H1 (cell line): ENCODE results near the gene HS3ST5. TPM values are rescaled to one million over a fixed set of nuclear protein-coding genes. Genes with fewer than 3 reads are reported as not detected.

Source experiments
- CTCF ChIA-PET: fragments of 300-600 bp; sonication (Branson Sonifier 250); formaldehyde crosslinking; loops from one replicate; lab custom pipeline; 2021; ENCODE audit not compliant: partially characterized antibody; lab: Charles Lee
- POLR2A ChIA-PET: fragments of 300-600 bp; sonication (Branson Sonifier 250); formaldehyde crosslinking; loops from one replicate; lab custom pipeline; 2021; ENCODE audit warnings: inconsistent platforms; ENCODE audit not compliant: partially characterized antibody; lab: Charles Lee
- DNase-seq, 2 experiments: peaks; one replicate each; pipeline versions ENCODE4 v3.0.0 to v3.0.0-alpha.2; 2010 to 2022; ENCODE audit warnings: low spot score in 2 of 2, low read depth in 1 of 2, mixed read lengths in 1 of 2
- FAIRE-seq: peaks from 2 replicates; lab custom pipeline; 2011; peaks lifted over from hg19 to GRCh38; lab: Jason Lieb, UNC
- H2AFZ ChIP-seq: 2 replicates; pipeline ENCODE4 v1.8.1; 2012; ENCODE audit warnings: low read length, inconsistent platforms
- H2AK5ac ChIP-seq: 2 replicates; pipeline ENCODE4 v1.6.1; 2013; ENCODE audit warnings: low read depth, low read length
- H2BK120ac ChIP-seq: replicated peaks from 2 replicates; pipeline ENCODE3; 2013; ENCODE audit warnings: low read depth, low read length, inconsistent platforms
- H2BK12ac ChIP-seq: 2 replicates; pipeline ENCODE4 v1.6.1; 2013; ENCODE audit warnings: low read depth, low read length
- H2BK15ac ChIP-seq: 2 replicates; pipeline ENCODE4 v1.6.1; 2013; ENCODE audit warnings: low read length
- H2BK20ac ChIP-seq: 2 replicates; pipeline ENCODE4 v1.6.1; 2013; ENCODE audit warnings: low read length
- H2BK5ac ChIP-seq: 2 replicates; pipeline ENCODE4 v1.6.1; 2013; ENCODE audit warnings: low read depth, low read length
- H3K14ac ChIP-seq: 2 replicates; pipeline ENCODE4 v1.6.1; 2013; ENCODE audit warnings: inconsistent platforms; ENCODE audit not compliant: insufficient read length
- H3K18ac ChIP-seq: 2 replicates; pipeline ENCODE4 v1.6.1; 2013; ENCODE audit warnings: low read length; ENCODE audit errors: extremely low read depth
- H3K23ac ChIP-seq: 2 replicates; pipeline ENCODE4 v1.6.1; 2013; ENCODE audit warnings: inconsistent platforms; ENCODE audit not compliant: insufficient read length
- H3K23me2 ChIP-seq: 2 replicates; pipeline ENCODE4 v1.6.1; 2013; ENCODE audit warnings: low read depth, low read length
- H3K27ac ChIP-seq: 2 replicates; pipeline ENCODE4 v1.6.1; 2011; ENCODE audit warnings: low read depth, low read length, inconsistent platforms
- H3K27me3 ChIP-seq, 4 experiments: replicated peaks in 1 of 4; 1 replicate in 1 of 4; 2 replicates in 3 of 4; pipeline versions ENCODE4 v1.6.1 to v1.8.1; 2011 to 2013; ENCODE audit warnings: low read length in 3 of 4, mild to moderate bottlenecking in 3 of 4, inconsistent platforms in 2 of 4, mixed read lengths in 2 of 4, moderate library complexity in 1 of 4; ENCODE audit not compliant: control insufficient read depth in 3 of 4, insufficient read depth in 3 of 4; ENCODE audit errors: extremely low read depth in 1 of 4
- H3K36me3 ChIP-seq, 4 experiments: 2 replicates each; pipeline versions ENCODE4 v1.6.1 to v1.8.1; 2011 to 2013; ENCODE audit warnings: mild to moderate bottlenecking in 4 of 4, low read length in 3 of 4, moderate library complexity in 2 of 4, control low read depth in 1 of 4, inconsistent platforms in 1 of 4; ENCODE audit not compliant: insufficient read depth in 4 of 4, control insufficient read depth in 2 of 4
- H3K4ac ChIP-seq: replicated peaks from 2 replicates; pipeline ENCODE3; 2013; ENCODE audit warnings: low read length, low read depth, mixed read lengths, inconsistent platforms; ENCODE audit not compliant: insufficient read length
- H3K4me1 ChIP-seq, 4 experiments: replicated peaks in 1 of 4; 1 replicate in 1 of 4; 2 replicates in 3 of 4; pipeline versions ENCODE4 v1.6.1 to v1.8.1; 2011 to 2013; ENCODE audit warnings: low read length in 3 of 4, inconsistent platforms in 2 of 4, mixed read lengths in 1 of 4; ENCODE audit not compliant: insufficient read depth in 4 of 4, control insufficient read depth in 3 of 4
- H3K4me2 ChIP-seq, 2 experiments: 2 replicates each; pipeline versions ENCODE4 v1.6.1 to v1.8.1; 2011 to 2013; ENCODE audit warnings: low read depth in 2 of 2, low read length in 2 of 2, control low read depth in 1 of 2, inconsistent platforms in 1 of 2, mild to moderate bottlenecking in 1 of 2; ENCODE audit not compliant: insufficient read depth in 1 of 2
- H3K4me3 ChIP-seq, 4 experiments: fragments of 200-600, 300-600 bp in 1 of 4; sonication (generic), shearing (Covaris generic), sonication (Bioruptor Twin) in 1 of 4; 2 replicates each; pipeline versions ENCODE4 v1.5.1 to v1.8.1; 2011 to 2016; ENCODE audit warnings: low read length in 4 of 4, low read depth in 3 of 4, control low read depth in 2 of 4, inconsistent platforms in 2 of 4, mild to moderate bottlenecking in 2 of 4, mixed read lengths in 1 of 4, moderate library complexity in 1 of 4; ENCODE audit not compliant: insufficient read depth in 2 of 4; ENCODE audit errors: extremely low read depth in 1 of 4
- H3K56ac ChIP-seq: replicated peaks from 2 replicates; pipeline ENCODE3; 2013; ENCODE audit warnings: low read depth, mild to moderate bottlenecking, mixed read lengths, low read length, inconsistent platforms; ENCODE audit not compliant: insufficient read length
- H3K79me1 ChIP-seq: 2 replicates; pipeline ENCODE4 v1.6.1; 2013; ENCODE audit warnings: low read depth, low read length, control low read depth
- H3K79me2 ChIP-seq, 2 experiments: 2 replicates each; pipeline versions ENCODE4 v1.6.1 to v1.8.1; 2012 to 2013; ENCODE audit warnings: low read length in 2 of 2, mild to moderate bottlenecking in 2 of 2, inconsistent platforms in 1 of 2; ENCODE audit not compliant: insufficient read depth in 2 of 2, control insufficient read depth in 1 of 2
- H3K9ac ChIP-seq, 4 experiments: replicated peaks in 1 of 4; 1 replicate in 1 of 4; 2 replicates in 3 of 4; pipeline versions ENCODE4 v1.6.1 to v1.8.1; 2011 to 2013; ENCODE audit warnings: low read depth in 3 of 4, low read length in 3 of 4, control low read depth in 2 of 4, mild to moderate bottlenecking in 2 of 4, moderate library complexity in 2 of 4, inconsistent platforms in 1 of 4; ENCODE audit errors: extremely low read depth in 1 of 4
- H3K9me3 ChIP-seq, 2 experiments: 2 replicates each; pipeline versions ENCODE4 v1.6.1 to v1.8.1; 2012 to 2013; ENCODE audit warnings: mild to moderate bottlenecking in 2 of 2, moderate library complexity in 2 of 2, control low read depth in 1 of 2, inconsistent platforms in 1 of 2, low read depth in 1 of 2, low read length in 1 of 2, mixed read lengths in 1 of 2; ENCODE audit not compliant: insufficient read depth in 2 of 2
- H4K20me1 ChIP-seq, 2 experiments: replicated peaks in 1 of 2; 2 replicates each; pipeline versions ENCODE3 to v1.8.1; 2011 to 2013; ENCODE audit warnings: inconsistent platforms in 2 of 2, low read length in 2 of 2, mild to moderate bottlenecking in 1 of 2; ENCODE audit not compliant: insufficient read depth in 2 of 2, control insufficient read depth in 1 of 2
- H4K5ac ChIP-seq: 2 replicates; pipeline ENCODE4 v1.6.1; 2013; ENCODE audit warnings: low read length, low read depth, mixed read lengths, inconsistent platforms; ENCODE audit not compliant: insufficient read length
- H4K8ac ChIP-seq: 2 replicates; pipeline ENCODE4 v1.8.0; 2013; ENCODE audit warnings: mild to moderate bottlenecking, moderate library complexity, low read length, inconsistent platforms; ENCODE audit not compliant: insufficient read depth; ENCODE audit errors: extremely low read depth
- H4K91ac ChIP-seq: replicated peaks from 2 replicates; pipeline ENCODE3; 2013; ENCODE audit warnings: low read length, mixed read lengths, inconsistent platforms; ENCODE audit not compliant: insufficient read length
- ATF3 ChIP-seq: IDR thresholded peaks from 2 replicates; pipeline ENCODE4 v1.6.1; 2011; ENCODE audit warnings: low read depth, mild to moderate bottlenecking, low read length; ENCODE audit not compliant: insufficient read depth
- CBX8 ChIP-seq: fragments of 300-800, 300-1000 bp; sonication (generic); IDR thresholded peaks from 2 replicates; pipeline ENCODE4 v1.7.1; 2016; ENCODE audit warnings: low read depth, low read length, borderline replicate concordance
- CEBPB ChIP-seq: IDR thresholded peaks from 2 replicates; pipeline ENCODE4 v1.6.1; 2012; ENCODE audit warnings: low read depth, low read length
- EGR1 ChIP-seq: IDR thresholded peaks from 2 replicates; pipeline ENCODE4 v1.6.1; 2011; ENCODE audit warnings: low read depth, low read length, borderline replicate concordance
- GABPA ChIP-seq: IDR thresholded peaks from 2 replicates; pipeline ENCODE4 v1.6.1; 2011; ENCODE audit warnings: mild to moderate bottlenecking, low read length, moderate library complexity, borderline replicate concordance; ENCODE audit not compliant: insufficient read depth
- JUN ChIP-seq: IDR thresholded peaks from 2 replicates; pipeline ENCODE4 v1.6.1; 2011; ENCODE audit warnings: low read depth, mild to moderate bottlenecking, improper control_type of control experiment, low read length
- KDM4A ChIP-seq: IDR thresholded peaks from one replicate; pipeline ENCODE4 v1.7.1; 2012; ENCODE audit warnings: low read depth, mild to moderate bottlenecking, moderate library complexity, low read length, inconsistent platforms; ENCODE audit not compliant: severe bottlenecking
- MAFK ChIP-seq: IDR thresholded peaks from 2 replicates; pipeline ENCODE4 v1.6.1; 2012; ENCODE audit warnings: low read depth, mild to moderate bottlenecking, improper control_type of control experiment, low read length
- POLR2AphosphoS5 ChIP-seq: IDR thresholded peaks from 2 replicates; pipeline ENCODE4 v1.6.1; 2011; ENCODE audit warnings: low read depth, low read length
- RBBP5 ChIP-seq: IDR thresholded peaks from 2 replicates; pipeline ENCODE4 v1.7.1; 2012; ENCODE audit warnings: low read depth, mild to moderate bottlenecking, inconsistent platforms, low read length, moderate library complexity, borderline replicate concordance
- RXRA ChIP-seq: IDR thresholded peaks from 2 replicates; pipeline ENCODE4 v1.6.1; 2011; ENCODE audit warnings: low read depth, mild to moderate bottlenecking, low read length, moderate library complexity; ENCODE audit not compliant: insufficient read depth
- TEAD4 ChIP-seq: IDR thresholded peaks from 2 replicates; pipeline ENCODE4 v1.6.1; 2012; ENCODE audit warnings: low read depth, low read length, inconsistent platforms, mixed read lengths
- ZNF274 ChIP-seq: IDR thresholded peaks from 2 replicates; pipeline ENCODE4 v1.7.0; 2012; ENCODE audit warnings: low read length, borderline replicate concordance; ENCODE audit errors: extremely low read depth
- WGBS, 2 experiments: shearing (Covaris generic) in 1 of 2; methylation state at CpG; one replicate each; pipeline versions ENCODE4 v1.1.6 to v1.1.7; 2013 to 2015; ENCODE audit warnings: low lambda C conversion rate in 2 of 2, mixed read lengths in 2 of 2, inconsistent platforms in 1 of 2, low coverage in 1 of 2, missing lambda C conversion rate in 1 of 2; ENCODE audit not compliant: insufficient replicate concordance in 2 of 2, insufficient coverage in 1 of 2, insufficient read length in 1 of 2; ENCODE audit errors: extremely low coverage in 1 of 2, missing lambda C conversion rate in 1 of 2; 5-methylcytosine and 5-hydroxymethylcytosine counted together
- polyA plus RNA-seq, 7 experiments: library from polyadenylated mRNA; depleted of rRNA in 3 of 7; stranded (reverse) in 5 of 7; unstranded in 2 of 7; fragments of >200 nt in 5 of 7; fragments of 200-250 nt in 2 of 7; gene quantifications; 1 replicate in 5 of 7; 2 replicates in 1 of 7; 4 replicates in 1 of 7; pipeline versions ENCODE4 v1.2.1 to v1.2.3, GENCODE V29; 2011 to 2013; ENCODE audit warnings: missing spikeins in 2 of 7, mixed read lengths in 2 of 7
- total RNA-seq: library from RNA; stranded (reverse); fragmentation: NEBNext Ultra II Directional; extraction: Animal tissue kit (Norgen Biotek cat#: 25700); gene quantifications from 2 replicates; pipeline ENCODE4 v1.2.1, GENCODE V29; 2021
- TF ChIP-seq, protein P1 (sequence below): IDR thresholded peaks from 2 replicates; pipeline ENCODE4 v1.6.1; 2012; ENCODE audit warnings: inconsistent platforms

Gene HS3ST5
- total and polyA plus RNA-seq, 2 of the 8 experiments (the other 6 are each of a cell fraction or from before 2014, with no cell fraction given): 1.2 to 9.9 TPM

DNA sequence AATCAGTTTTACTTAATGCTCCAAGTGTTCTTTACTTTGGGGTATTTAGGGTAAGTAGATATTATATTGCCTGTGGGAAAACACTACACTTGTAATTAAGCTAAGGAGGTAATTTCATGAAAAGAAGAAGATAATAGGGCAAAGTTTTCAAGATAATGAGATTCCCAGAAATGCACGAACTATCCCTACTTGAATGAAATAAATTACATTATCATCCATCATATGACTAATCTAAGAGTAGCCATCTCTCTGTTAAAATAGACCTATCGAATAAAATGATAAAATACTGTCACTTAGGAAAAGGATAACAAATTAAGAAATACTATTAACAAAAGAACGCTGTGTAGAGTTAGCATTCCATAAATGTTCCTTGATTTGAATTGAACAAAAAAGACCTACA lies 236.8 kb downstream of the HS3ST5 start:
- Histone ChIP-seq H3K9ac (no peak overlapping the region), H3K23ac (no peak overlapping the region), H3K27me3 (no peaks in the 10 kb centered on the region), H3K4me1 (no peaks in the 10 kb centered on the region), H3K9me3 (no peaks in the 10 kb centered on the region), H2BK120ac (no peak overlapping the region), H2BK20ac (no peak overlapping the region), H3K18ac (no peak overlapping the region), H3K4me2 (no peak overlapping the region), H4K20me1 (no peaks in the 10 kb centered on the region), H2AFZ (no peak overlapping the region), H2BK15ac (no peak overlapping the region), H4K91ac (no peak overlapping the region), H4K8ac (no peak overlapping the region), H3K79me2 (no peaks in the 10 kb centered on the region), H3K79me1 (no peaks in the 10 kb centered on the region), H3K4ac (no peak overlapping the region), H3K23me2 (no peaks in the 10 kb centered on the region), H2BK5ac (no peak overlapping the region), H3K27ac (no peak overlapping the region), H3K4me3 (no peak overlapping the region), H4K5ac (no peak overlapping the region), H2AK5ac (no peak overlapping the region), H3K56ac (no peak overlapping the region), H3K36me3 (no peaks in the 10 kb centered on the region), H3K14ac (no peak overlapping the region), H2BK12ac (no peak overlapping the region)
- no peak for DNase-seq
- 86% methylated on average over 3 of the region's 3 CpGs; no CpG with 5 or more reads in 1 of the 2 experiments for WGBS, 2 experiments
- TF ChIP-seq CBX8 (no peak), RBBP5 (no peak), EGR1 (no peak), JUN (no peak), RXRA (no peak), ATF3 (no peak), ZNF274 (no peak), MAFK (no peak), GABPA (no peak), KDM4A (no peak), TEAD4 (no peak), POLR2AphosphoS5 (no peak), CEBPB (no peak)
- TF ChIP-seq, protein P1, sequence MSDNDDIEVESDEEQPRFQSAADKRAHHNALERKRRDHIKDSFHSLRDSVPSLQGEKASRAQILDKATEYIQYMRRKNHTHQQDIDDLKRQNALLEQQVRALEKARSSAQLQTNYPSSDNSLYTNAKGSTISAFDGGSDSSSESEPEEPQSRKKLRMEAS: no peak
- no peak for FAIRE-seq
- POLR2A ChIA-PET: no interaction called here
- CTCF ChIA-PET: interaction anchor here (1.0 to 5.3 kb wide), 2 partner anchors 14 to 112 kb away, joined by 3 to 77 read pairs; no protein-coding TSS in a partner anchor
